WTC11 (cell line): ENCODE results near the gene GAS2L3. TPM values are rescaled to one million over a fixed set of nuclear protein-coding genes. Genes with fewer than 3 reads are reported as not detected.

Experiments
- ATAC-seq: fragments of 200-7000 bp; cut with Tn5 transposase; 2 replicates; pipeline ENCODE4 v1.10.0; 2021; ENCODE audit warnings: mild to moderate bottlenecking, moderate library complexity
- CTCF ChIA-PET: fragments of 300-600 bp; sonication (Branson Sonifier 250); formaldehyde crosslinking; loops from one replicate; lab custom pipeline; 2021; ENCODE audit warnings: antibody characterized with exemption; lab: Charles Lee
- POLR2A ChIA-PET: fragments of 350-600 bp; sonication (Branson Sonifier 250); formaldehyde crosslinking; loops from one replicate; lab custom pipeline; 2021; ENCODE audit warnings: antibody characterized with exemption; lab: Charles Lee
- DNase-seq: peaks from one replicate; pipeline ENCODE4 v3.0.0; 2021; ENCODE audit warnings: low spot score
- H3K27ac Mint-ChIP-seq: 2 replicates; pipeline ENCODE4 v1.8.0; 2021; ENCODE audit warnings: mixed read lengths
- H3K27me3 Mint-ChIP-seq: 2 replicates; pipeline ENCODE4 v1.8.0; 2021; ENCODE audit warnings: low read depth, mild to moderate bottlenecking, moderate library complexity, mixed read lengths
- H3K36me3 Mint-ChIP-seq: 2 replicates; pipeline ENCODE4 v1.8.0; 2021; ENCODE audit warnings: mixed read lengths
- H3K4me1 Mint-ChIP-seq: 2 replicates; pipeline ENCODE4 v1.8.0; 2022; ENCODE audit warnings: mixed read lengths
- H3K4me3 Mint-ChIP-seq: 2 replicates; pipeline ENCODE4 v1.8.0; 2021; ENCODE audit warnings: mild to moderate bottlenecking, moderate library complexity, mixed read lengths
- H3K9me3 Mint-ChIP-seq: 2 replicates; pipeline ENCODE4 v1.8.0; 2021; ENCODE audit warnings: mixed read lengths
- ETV6 ChIP-seq: sonication (generic); formaldehyde crosslinking; IDR thresholded peaks from 2 replicates; pipeline ENCODE4 v1.8.1; 2022; ENCODE audit warnings: mild to moderate bottlenecking, missing genetic modification reagents
- FOXK1 ChIP-seq: sonication (generic); formaldehyde crosslinking; IDR thresholded peaks from 2 replicates; pipeline ENCODE4 v1.8.0; 2022; ENCODE audit warnings: mild to moderate bottlenecking, moderate library complexity, missing genetic modification reagents
- OVOL2 ChIP-seq: fragments of 250-450 bp; sonication (Bioruptor Pico); IDR thresholded peaks from 2 replicates; pipeline ENCODE4 v1.9.0; 2021; ENCODE audit warnings: mild to moderate bottlenecking, borderline replicate concordance
- RELA ChIP-seq: sonication (generic); formaldehyde crosslinking; IDR thresholded peaks from 2 replicates; pipeline ENCODE4 v1.8.1; 2022; ENCODE audit warnings: missing genetic modification reagents, mild to moderate bottlenecking, borderline replicate concordance
- SOX15 ChIP-seq: fragments of 250-450 bp; sonication (Bioruptor Pico); IDR thresholded peaks from 2 replicates; pipeline ENCODE4 v1.9.0; 2021; ENCODE audit warnings: mild to moderate bottlenecking
- ZNF232 ChIP-seq: sonication (generic); formaldehyde crosslinking; IDR thresholded peaks from 2 replicates; pipeline ENCODE4 v1.8.0; 2022; ENCODE audit warnings: mild to moderate bottlenecking, missing genetic modification reagents
- ZNF396 ChIP-seq: fragments of 250-450 bp; sonication (Bioruptor Pico); IDR thresholded peaks from 2 replicates; pipeline ENCODE4 v1.8.0; 2021; ENCODE audit warnings: mild to moderate bottlenecking, moderate library complexity, borderline replicate concordance
- ZNF671 ChIP-seq: fragments of 250-450 bp; sonication (Bioruptor Pico); IDR thresholded peaks from 2 replicates; pipeline ENCODE4 v1.8.0; 2021; ENCODE audit warnings: mild to moderate bottlenecking
- total RNA-seq: library from RNA; stranded (reverse); gene quantifications from 3 replicates; pipeline ENCODE4 v1.2.3, GENCODE V29; 2021
- TF ChIP-seq, protein P1 (sequence below): sonication (generic); formaldehyde crosslinking; IDR thresholded peaks from 2 replicates; pipeline ENCODE4 v1.8.1; 2022; ENCODE audit warnings: low read depth, missing genetic modification reagents, borderline replicate concordance
- TF ChIP-seq, protein P2 (sequence below): fragments of 200-600 bp; IDR thresholded peaks from 2 replicates; pipeline ENCODE4 v1.8.0; 2022; ENCODE audit warnings: antibody characterized with exemption
- TF ChIP-seq, protein P3 (sequence below): sonication (generic); formaldehyde crosslinking; IDR thresholded peaks from 2 replicates; pipeline ENCODE4 v1.8.0; 2022; ENCODE audit warnings: missing genetic modification reagents
- TF ChIP-seq, protein P4 (sequence below): sonication (generic); formaldehyde crosslinking; IDR thresholded peaks from 2 replicates; pipeline ENCODE4 v1.8.1; 2023; ENCODE audit warnings: mild to moderate bottlenecking, missing genetic modification reagents
- TF ChIP-seq, protein P5 (sequence below): sonication (generic); formaldehyde crosslinking; IDR thresholded peaks from 2 replicates; pipeline ENCODE4 v1.8.1; 2023; ENCODE audit warnings: mild to moderate bottlenecking, missing genetic modification reagents, moderate library complexity

Gene GAS2L3
- total RNA-seq, 1 experiment from 2014 or later, result 14.8 TPM

DNA sequence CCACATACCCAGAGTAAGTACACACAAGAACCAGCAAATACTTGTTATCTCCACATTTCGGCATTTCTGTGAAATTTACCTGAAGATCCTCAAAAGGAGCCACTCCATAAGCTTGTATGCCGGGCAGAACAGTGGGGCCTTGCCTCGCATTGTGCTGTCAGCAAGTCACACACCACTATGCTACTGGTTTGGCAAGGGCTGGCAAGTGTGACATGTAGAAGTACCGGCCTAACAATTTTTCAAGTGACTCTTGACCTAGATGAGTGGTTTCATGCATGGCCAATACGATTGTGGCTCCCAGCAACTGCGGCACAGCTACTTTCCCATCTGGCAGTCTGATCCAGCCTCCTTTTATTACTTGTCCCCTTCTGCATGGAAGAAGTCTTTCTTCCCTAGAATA is 69.8 kb downstream of the GAS2L3 start (continued):
- TF ChIP-seq, protein P1, sequence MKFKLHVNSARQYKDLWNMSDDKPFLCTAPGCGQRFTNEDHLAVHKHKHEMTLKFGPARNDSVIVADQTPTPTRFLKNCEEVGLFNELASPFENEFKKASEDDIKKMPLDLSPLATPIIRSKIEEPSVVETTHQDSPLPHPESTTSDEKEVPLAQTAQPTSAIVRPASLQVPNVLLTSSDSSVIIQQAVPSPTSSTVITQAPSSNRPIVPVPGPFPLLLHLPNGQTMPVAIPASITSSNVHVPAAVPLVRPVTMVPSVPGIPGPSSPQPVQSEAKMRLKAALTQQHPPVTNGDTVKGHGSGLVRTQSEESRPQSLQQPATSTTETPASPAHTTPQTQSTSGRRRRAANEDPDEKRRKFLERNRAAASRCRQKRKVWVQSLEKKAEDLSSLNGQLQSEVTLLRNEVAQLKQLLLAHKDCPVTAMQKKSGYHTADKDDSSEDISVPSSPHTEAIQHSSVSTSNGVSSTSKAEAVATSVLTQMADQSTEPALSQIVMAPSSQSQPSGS (CRISPR knock-in tag), result no peak
- no peak for TF ChIP-seq RELA

DNA sequence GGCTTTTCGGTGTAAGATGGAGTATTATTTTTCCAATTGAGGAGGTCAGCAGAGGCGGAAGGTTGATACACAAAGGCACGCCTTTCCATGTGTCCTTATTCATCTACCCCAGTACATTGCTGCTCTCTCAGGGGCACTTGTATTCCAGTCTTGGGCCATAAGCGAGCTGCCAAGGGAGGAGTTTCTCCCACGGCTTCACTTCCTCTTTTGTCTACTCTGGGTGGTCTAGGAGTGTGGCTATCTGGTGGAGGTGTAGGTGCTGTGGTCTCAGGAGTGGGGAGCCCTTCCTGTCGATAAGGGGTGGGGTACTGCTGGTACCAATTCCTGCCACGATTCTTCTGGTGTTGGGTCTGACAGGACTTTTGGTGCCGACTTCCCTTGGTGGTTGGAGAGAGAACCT is 73.4 kb downstream of the GAS2L3 start:
- peaks cover 2% of the 10 kb centered on the region for H3K27me3 Mint-ChIP-seq
- no peak for ATAC-seq
- no peak for DNase-seq

DNA sequence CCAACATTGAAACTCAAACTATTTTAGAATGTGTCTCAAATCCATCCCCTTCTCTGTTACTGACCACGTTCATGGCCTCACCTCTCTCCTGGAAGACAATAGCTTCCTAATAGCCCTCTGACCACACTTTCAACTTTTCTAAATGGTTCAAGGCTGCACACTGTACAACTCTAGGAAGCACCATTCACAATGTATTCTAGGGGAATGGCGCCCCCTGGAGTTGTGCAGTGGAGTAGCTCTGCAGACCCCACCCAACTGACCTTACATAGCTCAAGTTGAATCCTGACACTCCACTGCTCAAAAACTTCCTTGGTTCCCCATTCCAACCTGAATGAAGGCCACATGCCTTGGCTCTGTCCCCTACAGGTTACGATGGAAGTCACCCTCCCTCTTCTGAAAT is 77.6 kb downstream of the GAS2L3 start:
- Mint-ChIP-seq H3K4me3 (no peak overlapping the region), H3K27ac (no peak overlapping the region)
- no peak for ATAC-seq
- TF ChIP-seq ETV6 (CRISPR knock-in tag), result no peak
- TF ChIP-seq, protein P2, sequence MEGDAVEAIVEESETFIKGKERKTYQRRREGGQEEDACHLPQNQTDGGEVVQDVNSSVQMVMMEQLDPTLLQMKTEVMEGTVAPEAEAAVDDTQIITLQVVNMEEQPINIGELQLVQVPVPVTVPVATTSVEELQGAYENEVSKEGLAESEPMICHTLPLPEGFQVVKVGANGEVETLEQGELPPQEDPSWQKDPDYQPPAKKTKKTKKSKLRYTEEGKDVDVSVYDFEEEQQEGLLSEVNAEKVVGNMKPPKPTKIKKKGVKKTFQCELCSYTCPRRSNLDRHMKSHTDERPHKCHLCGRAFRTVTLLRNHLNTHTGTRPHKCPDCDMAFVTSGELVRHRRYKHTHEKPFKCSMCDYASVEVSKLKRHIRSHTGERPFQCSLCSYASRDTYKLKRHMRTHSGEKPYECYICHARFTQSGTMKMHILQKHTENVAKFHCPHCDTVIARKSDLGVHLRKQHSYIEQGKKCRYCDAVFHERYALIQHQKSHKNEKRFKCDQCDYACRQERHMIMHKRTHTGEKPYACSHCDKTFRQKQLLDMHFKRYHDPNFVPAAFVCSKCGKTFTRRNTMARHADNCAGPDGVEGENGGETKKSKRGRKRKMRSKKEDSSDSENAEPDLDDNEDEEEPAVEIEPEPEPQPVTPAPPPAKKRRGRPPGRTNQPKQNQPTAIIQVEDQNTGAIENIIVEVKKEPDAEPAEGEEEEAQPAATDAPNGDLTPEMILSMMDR, result peak; percentile 47
- no peak for TF ChIP-seq FOXK1 (CRISPR knock-in tag)
- no peak for TF ChIP-seq ZNF232
- TF ChIP-seq, protein P3, sequence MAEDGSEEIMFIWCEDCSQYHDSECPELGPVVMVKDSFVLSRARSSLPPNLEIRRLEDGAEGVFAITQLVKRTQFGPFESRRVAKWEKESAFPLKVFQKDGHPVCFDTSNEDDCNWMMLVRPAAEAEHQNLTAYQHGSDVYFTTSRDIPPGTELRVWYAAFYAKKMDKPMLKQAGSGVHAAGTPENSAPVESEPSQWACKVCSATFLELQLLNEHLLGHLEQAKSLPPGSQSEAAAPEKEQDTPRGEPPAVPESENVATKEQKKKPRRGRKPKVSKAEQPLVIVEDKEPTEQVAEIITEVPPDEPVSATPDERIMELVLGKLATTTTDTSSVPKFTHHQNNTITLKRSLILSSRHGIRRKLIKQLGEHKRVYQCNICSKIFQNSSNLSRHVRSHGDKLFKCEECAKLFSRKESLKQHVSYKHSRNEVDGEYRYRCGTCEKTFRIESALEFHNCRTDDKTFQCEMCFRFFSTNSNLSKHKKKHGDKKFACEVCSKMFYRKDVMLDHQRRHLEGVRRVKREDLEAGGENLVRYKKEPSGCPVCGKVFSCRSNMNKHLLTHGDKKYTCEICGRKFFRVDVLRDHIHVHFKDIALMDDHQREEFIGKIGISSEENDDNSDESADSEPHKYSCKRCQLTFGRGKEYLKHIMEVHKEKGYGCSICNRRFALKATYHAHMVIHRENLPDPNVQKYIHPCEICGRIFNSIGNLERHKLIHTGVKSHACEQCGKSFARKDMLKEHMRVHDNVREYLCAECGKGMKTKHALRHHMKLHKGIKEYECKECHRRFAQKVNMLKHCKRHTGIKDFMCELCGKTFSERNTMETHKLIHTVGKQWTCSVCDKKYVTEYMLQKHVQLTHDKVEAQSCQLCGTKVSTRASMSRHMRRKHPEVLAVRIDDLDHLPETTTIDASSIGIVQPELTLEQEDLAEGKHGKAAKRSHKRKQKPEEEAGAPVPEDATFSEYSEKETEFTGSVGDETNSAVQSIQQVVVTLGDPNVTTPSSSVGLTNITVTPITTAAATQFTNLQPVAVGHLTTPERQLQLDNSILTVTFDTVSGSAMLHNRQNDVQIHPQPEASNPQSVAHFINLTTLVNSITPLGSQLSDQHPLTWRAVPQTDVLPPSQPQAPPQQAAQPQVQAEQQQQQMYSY (CRISPR knock-in tag), result no peak
- TF ChIP-seq, protein P4, sequence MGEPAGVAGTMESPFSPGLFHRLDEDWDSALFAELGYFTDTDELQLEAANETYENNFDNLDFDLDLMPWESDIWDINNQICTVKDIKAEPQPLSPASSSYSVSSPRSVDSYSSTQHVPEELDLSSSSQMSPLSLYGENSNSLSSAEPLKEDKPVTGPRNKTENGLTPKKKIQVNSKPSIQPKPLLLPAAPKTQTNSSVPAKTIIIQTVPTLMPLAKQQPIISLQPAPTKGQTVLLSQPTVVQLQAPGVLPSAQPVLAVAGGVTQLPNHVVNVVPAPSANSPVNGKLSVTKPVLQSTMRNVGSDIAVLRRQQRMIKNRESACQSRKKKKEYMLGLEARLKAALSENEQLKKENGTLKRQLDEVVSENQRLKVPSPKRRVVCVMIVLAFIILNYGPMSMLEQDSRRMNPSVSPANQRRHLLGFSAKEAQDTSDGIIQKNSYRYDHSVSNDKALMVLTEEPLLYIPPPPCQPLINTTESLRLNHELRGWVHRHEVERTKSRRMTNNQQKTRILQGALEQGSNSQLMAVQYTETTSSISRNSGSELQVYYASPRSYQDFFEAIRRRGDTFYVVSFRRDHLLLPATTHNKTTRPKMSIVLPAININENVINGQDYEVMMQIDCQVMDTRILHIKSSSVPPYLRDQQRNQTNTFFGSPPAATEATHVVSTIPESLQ (CRISPR knock-in tag), result no peak
- TF ChIP-seq, all 79 proteins: peak for 1
- ChIA-PET CTCF (interaction anchor here (1.0 to 2.1 kb wide), 4 partner anchors 11 to 370 kb away, joined by 3 to 17 read pairs (median 6); no protein-coding TSS in a partner anchor), POLR2A (no interaction called here)
- Mint-ChIP-seq H3K27me3 (peaks cover 2% of the 10 kb centered on the region; the same call in 1 of the 2 replicates), H3K36me3 (peaks cover 8% of the 10 kb centered on the region), H3K9me3 (peaks cover 32% of the 10 kb centered on the region), H3K4me1 (peaks cover 10% of the 10 kb centered on the region)
- DNase-seq, result no peak

More for the DNA sequence above, 73.4 kb downstream of the GAS2L3 start:
- POLR2A ChIA-PET, result no interaction called here
- Mint-ChIP-seq H3K4me3 (no peak overlapping the region), H3K27ac (no peak overlapping the region), H3K9me3 (peaks cover 55% of the 10 kb centered on the region), H3K4me1 (peaks cover 9% of the 10 kb centered on the region), H3K36me3 (peaks cover 24% of the 10 kb centered on the region)
- CTCF ChIA-PET, result no interaction called here
- TF ChIP-seq OVOL2 (CRISPR knock-in tag) (no peak), ZNF396 (CRISPR knock-in tag) (no peak), ZNF671 (CRISPR knock-in tag) (no peak), SOX15 (CRISPR knock-in tag) (no peak), ETV6 (CRISPR knock-in tag) (no peak), RELA (no peak)
- TF ChIP-seq, protein P5, sequence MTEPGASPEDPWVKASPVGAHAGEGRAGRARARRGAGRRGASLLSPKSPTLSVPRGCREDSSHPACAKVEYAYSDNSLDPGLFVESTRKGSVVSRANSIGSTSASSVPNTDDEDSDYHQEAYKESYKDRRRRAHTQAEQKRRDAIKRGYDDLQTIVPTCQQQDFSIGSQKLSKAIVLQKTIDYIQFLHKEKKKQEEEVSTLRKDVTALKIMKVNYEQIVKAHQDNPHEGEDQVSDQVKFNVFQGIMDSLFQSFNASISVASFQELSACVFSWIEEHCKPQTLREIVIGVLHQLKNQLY (CRISPR knock-in tag), result no peak
